OCI-LY7 (cell line): Measurements from ENCODE around the gene ACR.

Source experiments
- CTCF ChIP-seq: fragments of 200-600 bp; sonication (generic); conservative IDR thresholded peaks from 2 replicates; pipeline ENCODE4 v1.5.1; 2014; ENCODE audit warnings: mild to moderate bottlenecking, antibody characterized with exemption, low read length, moderate library complexity, mixed read lengths
- EZH2phosphoT487 ChIP-seq: fragments of 200-600 bp; sonication (generic); IDR thresholded peaks from 2 replicates; pipeline ENCODE4 v1.6.1; 2018; ENCODE audit warnings: low read depth, borderline replicate concordance, mild to moderate bottlenecking, mixed run types, antibody characterized with exemption, low read length, moderate library complexity, mixed read lengths

- TF ChIP-seq CTCF = no peak
- no peak for TF ChIP-seq EZH2phosphoT487
These were observed 734 bp downstream of the ACR start for GRCh38 chr22:50738649-50739227.
